Measurements from ENCODE around the gene PIEZO2. TPM values are rescaled to one million over a fixed set of nuclear protein-coding genes. Genes with fewer than 3 reads are reported as not detected.

The PIEZO2 gene
- total RNA-seq, 1 donor from 2014 or later, result 4.2 TPM

DNA sequence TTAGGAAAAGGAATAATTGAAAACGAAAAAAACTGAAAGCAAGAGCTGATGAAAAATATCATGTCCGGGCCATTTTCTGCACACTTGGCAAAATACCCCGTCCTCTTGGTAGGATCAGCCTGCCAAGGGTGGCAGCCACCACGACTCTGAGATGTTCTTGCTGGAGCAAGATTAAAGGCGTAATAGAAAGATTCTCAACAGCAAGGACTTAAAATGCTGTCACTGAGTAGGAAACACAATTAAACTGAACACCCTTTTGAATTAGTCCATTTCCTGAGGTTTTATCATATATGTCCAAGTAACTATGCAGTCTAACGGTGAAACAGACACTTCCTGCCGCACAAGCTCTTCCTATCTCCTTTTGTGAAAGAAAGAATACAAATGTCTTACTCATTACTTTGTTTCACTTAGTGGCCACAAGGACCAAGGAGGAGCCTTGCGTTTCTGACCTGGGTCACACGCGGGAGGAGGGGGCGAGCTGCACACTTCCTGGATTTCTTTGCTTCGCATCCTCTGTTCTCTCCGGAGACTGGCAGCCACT, 222.7 kb downstream of the PIEZO2 start:
- H3K27me3 ChIP-seq, result no peaks in the 10 kb centered on the region
- H2AFZ ChIP-seq (replicated peaks), result no peak overlapping the region
- no peak overlapping the region for H3K4me3 ChIP-seq
- Mint-ChIP-seq H3K9me3 (no peaks in the 10 kb centered on the region), H3K36me3 (no peaks in the 10 kb centered on the region), H3K4me3 (no peak overlapping the region), H3K27ac (no peak overlapping the region), H3K27me3 (ENCODE audit: insufficient read depth, low read depth) (no peaks in the 10 kb centered on the region), H3K4me1 (peaks cover 19% of the 10 kb centered on the region)
- TF ChIP-seq, protein P1, sequence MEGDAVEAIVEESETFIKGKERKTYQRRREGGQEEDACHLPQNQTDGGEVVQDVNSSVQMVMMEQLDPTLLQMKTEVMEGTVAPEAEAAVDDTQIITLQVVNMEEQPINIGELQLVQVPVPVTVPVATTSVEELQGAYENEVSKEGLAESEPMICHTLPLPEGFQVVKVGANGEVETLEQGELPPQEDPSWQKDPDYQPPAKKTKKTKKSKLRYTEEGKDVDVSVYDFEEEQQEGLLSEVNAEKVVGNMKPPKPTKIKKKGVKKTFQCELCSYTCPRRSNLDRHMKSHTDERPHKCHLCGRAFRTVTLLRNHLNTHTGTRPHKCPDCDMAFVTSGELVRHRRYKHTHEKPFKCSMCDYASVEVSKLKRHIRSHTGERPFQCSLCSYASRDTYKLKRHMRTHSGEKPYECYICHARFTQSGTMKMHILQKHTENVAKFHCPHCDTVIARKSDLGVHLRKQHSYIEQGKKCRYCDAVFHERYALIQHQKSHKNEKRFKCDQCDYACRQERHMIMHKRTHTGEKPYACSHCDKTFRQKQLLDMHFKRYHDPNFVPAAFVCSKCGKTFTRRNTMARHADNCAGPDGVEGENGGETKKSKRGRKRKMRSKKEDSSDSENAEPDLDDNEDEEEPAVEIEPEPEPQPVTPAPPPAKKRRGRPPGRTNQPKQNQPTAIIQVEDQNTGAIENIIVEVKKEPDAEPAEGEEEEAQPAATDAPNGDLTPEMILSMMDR (IDR thresholded peaks at IDR 0.05), result no peak
- TF ChIP-seq EZH2 (IDR thresholded peaks at IDR 0.05) (no peak), EZH2phosphoT487 (IDR thresholded peaks at IDR 0.05) (no peak)
- H3K4me2 ChIP-seq, result no peak overlapping the region
- no peak overlapping the region for H3K9ac ChIP-seq
- no peaks in the 10 kb centered on the region for H3K36me3 ChIP-seq
- no peaks in the 10 kb centered on the region for H4K20me1 ChIP-seq (ENCODE audit: low read depth)
- no peaks in the 10 kb centered on the region for H3F3A ChIP-seq (ENCODE audit: low read depth)
- H3K4me1 ChIP-seq, result peaks cover 3% of the 10 kb centered on the region
- no peak overlapping the region for H3K27ac ChIP-seq
- DNase-seq (ENCODE audit: low spot score), result no peak
- no peaks in the 10 kb centered on the region for H3K79me2 ChIP-seq (ENCODE audit: low read depth)
- H3K9me3 ChIP-seq (ENCODE audit: low read depth), result no peaks in the 10 kb centered on the region

DNA sequence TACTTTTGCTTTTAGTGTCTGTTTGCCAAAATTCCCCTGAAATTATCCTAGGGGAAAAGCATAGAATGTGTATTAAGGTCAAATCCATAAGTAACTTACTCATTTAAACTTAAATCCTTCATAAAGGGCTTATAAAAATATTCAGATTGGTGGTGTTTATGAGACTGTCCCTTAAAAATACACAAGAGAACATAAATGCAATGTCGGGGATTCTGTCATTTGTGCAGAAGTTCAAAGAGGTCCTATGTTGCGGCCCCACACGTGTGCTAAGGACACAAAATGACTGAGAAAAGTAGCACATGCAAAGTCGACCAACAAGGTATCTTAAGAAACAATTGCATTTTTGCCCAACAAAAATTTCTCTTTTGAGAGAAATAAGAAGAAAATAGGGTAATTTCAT, 225.1 kb downstream of the PIEZO2 start:
- Histone ChIP-seq H3F3A (ENCODE audit: low read depth) (no peaks in the 10 kb centered on the region), H3K27ac (no peak overlapping the region), H4K20me1 (ENCODE audit: low read depth) (no peaks in the 10 kb centered on the region), H3K27me3 (no peaks in the 10 kb centered on the region), H3K4me1 (peaks cover 3% of the 10 kb centered on the region), H3K9me3 (ENCODE audit: low read depth) (no peaks in the 10 kb centered on the region), H3K4me2 (no peak overlapping the region), H3K4me3 (no peak overlapping the region), H3K9ac (no peak overlapping the region), H2AFZ (replicated peaks) (no peak overlapping the region), H3K79me2 (ENCODE audit: low read depth) (no peaks in the 10 kb centered on the region), H3K36me3 (no peaks in the 10 kb centered on the region)
- TF ChIP-seq EZH2phosphoT487 (IDR thresholded peaks at IDR 0.05) (no peak), EZH2 (IDR thresholded peaks at IDR 0.05) (no peak)
- TF ChIP-seq, protein P1 (IDR thresholded peaks at IDR 0.05), result no peak
- no peak overlapping the region for H3K4me3 Mint-ChIP-seq
- DNase-seq (ENCODE audit: low spot score), result no peak
- H3K9me3 Mint-ChIP-seq, result no peaks in the 10 kb centered on the region
- no peak overlapping the region for H3K27ac Mint-ChIP-seq
- H3K36me3 Mint-ChIP-seq, result no peaks in the 10 kb centered on the region
- H3K27me3 Mint-ChIP-seq (ENCODE audit: insufficient read depth, low read depth), result no peaks in the 10 kb centered on the region
- H3K4me1 Mint-ChIP-seq, result peaks cover 23% of the 10 kb centered on the region

DNA sequence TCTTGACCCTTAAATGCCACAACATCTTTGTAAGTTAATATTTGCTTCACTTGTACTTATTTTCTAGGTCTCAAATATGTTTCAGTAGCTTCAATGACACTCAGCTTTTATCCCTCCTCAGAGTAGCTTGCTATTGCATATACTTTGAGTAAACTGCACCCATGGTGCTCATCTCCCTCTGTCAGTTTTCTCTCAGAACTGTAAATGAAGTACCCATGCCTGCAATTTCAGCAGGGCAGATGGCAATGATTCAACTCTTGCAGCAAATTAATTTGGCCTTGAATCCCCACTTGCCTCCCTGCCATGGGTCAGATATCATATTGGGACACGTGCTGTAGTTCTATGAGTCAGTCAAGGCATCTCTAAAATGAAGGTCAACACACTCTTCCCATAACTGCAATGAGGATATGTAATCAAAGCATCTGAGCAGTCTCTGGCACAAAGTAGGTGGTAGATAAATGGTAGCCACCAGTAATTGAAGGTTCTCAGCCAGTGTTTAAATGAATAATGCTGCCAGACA, 225.8 kb downstream of the PIEZO2 start:
- Histone ChIP-seq H3K4me1 (peaks cover 3% of the 10 kb centered on the region), H3K9me3 (ENCODE audit: low read depth) (no peaks in the 10 kb centered on the region), H3K4me2 (no peak overlapping the region), H3K27ac (no peak overlapping the region), H2AFZ (replicated peaks) (no peak overlapping the region), H3K79me2 (ENCODE audit: low read depth) (no peaks in the 10 kb centered on the region), H3F3A (ENCODE audit: low read depth) (no peaks in the 10 kb centered on the region), H3K9ac (no peak overlapping the region), H3K27me3 (no peaks in the 10 kb centered on the region), H3K36me3 (no peaks in the 10 kb centered on the region), H3K4me3 (no peak overlapping the region), H4K20me1 (ENCODE audit: low read depth) (no peaks in the 10 kb centered on the region)
- H3K27ac Mint-ChIP-seq, result no peak overlapping the region
- H3K9me3 Mint-ChIP-seq, result no peaks in the 10 kb centered on the region
- no peaks in the 10 kb centered on the region for H3K27me3 Mint-ChIP-seq (ENCODE audit: insufficient read depth, low read depth)
- DNase-seq (ENCODE audit: low spot score), result no peak
- TF ChIP-seq EZH2phosphoT487 (IDR thresholded peaks at IDR 0.05), result no peak
- TF ChIP-seq EZH2 (IDR thresholded peaks at IDR 0.05), result no peak
- TF ChIP-seq, protein P1 (IDR thresholded peaks at IDR 0.05), result no peak
- H3K4me1 Mint-ChIP-seq, result peaks cover 23% of the 10 kb centered on the region
- H3K4me3 Mint-ChIP-seq, result no peak overlapping the region
- H3K36me3 Mint-ChIP-seq, result no peaks in the 10 kb centered on the region
